Activated T-cell treated with anti-CD3 and anti-CD28 coated beads, Interleukin-2, amount 50 U/mL, for 1 hour (primary cell): ENCODE measurements around the gene CFAP410.
"Not testable (repeated sequence)": the region's sequence is repeated elsewhere in the genome, so short reads cannot be mapped to it uniquely, and the experiment has no call there.

Experiments
- DNase-seq: peaks from one replicate; pipeline ENCODE4 v3.0.0-alpha.2; 2020

The CFAP410 gene

GRCh38 chr21:44296103-44296519 lies 43.1 kb downstream of the CFAP410 start:
- DNase-seq, result no peak

- DNase-seq, result no peak
Measured at GRCh38 chr21:44295646-44296045, 43.5 kb downstream of the CFAP410 start.

GRCh38 chr21:44295163-44295573 lies 44.0 kb downstream of the CFAP410 start:
- no peak for DNase-seq

- DNase-seq, result peak; percentile 35
Measured at GRCh38 chr21:44294391-44295162, 44.6 kb downstream of the CFAP410 start.

GRCh38 chr21:44293551-44294231 lies 45.5 kb downstream of the CFAP410 start:
- DNase-seq, result peak; percentile 54

- DNase-seq, result no peak
Measured at GRCh38 chr21:44292812-44293195, 46.4 kb downstream of the CFAP410 start.

- no peak for DNase-seq
Measured at GRCh38 chr21:44291936-44292811, 47.0 kb downstream of the CFAP410 start.

GRCh38 chr21:44291078-44291935 lies 47.9 kb downstream of the CFAP410 start:
- DNase-seq, result no peak

- DNase-seq, result no peak
Measured at GRCh38 chr21:44290327-44291077, 48.7 kb downstream of the CFAP410 start.

- no peak for DNase-seq
Measured at GRCh38 chr21:44289381-44290010, 49.7 kb downstream of the CFAP410 start.

- no peak for DNase-seq
Measured at GRCh38 chr21:44288251-44289110, 50.7 kb downstream of the CFAP410 start.

GRCh38 chr21:44286716-44287632 lies 52.2 kb downstream of the CFAP410 start:
- DNase-seq, result no peak

- no peak for DNase-seq
Measured at GRCh38 chr21:44286086-44286715, 53.0 kb downstream of the CFAP410 start.

GRCh38 chr21:44285138-44285992 lies 53.8 kb downstream of the CFAP410 start, which contains the start of gene AIRE:
Gene AIRE, plus strand, starts transcription at chr21:44285876. Its CDS starts 131 bp downstream, at chr21:44286007.
- DNase-seq, result no peak

- DNase-seq, result no peak
Measured at GRCh38 chr21:44283948-44284347, 55.2 kb downstream of the CFAP410 start.

GRCh38 chr21:44283211-44283785 lies 55.9 kb downstream of the CFAP410 start:
- DNase-seq, result not testable (repeated sequence)

- DNase-seq, result no peak
Measured at GRCh38 chr21:44282370-44282769, 56.8 kb downstream of the CFAP410 start.
